Karpas-422 (cell line): ENCODE data around the gene S100A4. TPM values are rescaled to one million over a fixed set of nuclear protein-coding genes. Genes with fewer than 3 reads are reported as not detected.
A peak's percentile ranks its signal among the peaks of the same experiment; 100 is the strongest.
"Not testable (repeated sequence)": the region's sequence is repeated elsewhere in the genome, so short reads cannot be mapped to it uniquely, and the experiment has no call there.

Experiments used
- DNase-seq: peaks from one replicate; pipeline ENCODE4 v3.0.0-alpha.2; 2015
- H2AFZ ChIP-seq: fragments of 200-600 bp; sonication (generic); 2 replicates; pipeline ENCODE4 v1.6.1; 2014; ENCODE audit warnings: antibody characterized with exemption, low read length, mixed read lengths
- H3K27ac ChIP-seq: fragments of 200-600 bp; sonication (generic); 2 replicates; pipeline ENCODE4 v1.5.1; 2014; ENCODE audit warnings: mild to moderate bottlenecking, low read length, moderate library complexity
- H3K27me3 ChIP-seq: fragments of 200-600 bp; sonication (generic); 2 replicates; pipeline ENCODE4 v1.6.1; 2014; ENCODE audit warnings: low read length, mixed read lengths
- H3K36me3 ChIP-seq: fragments of 200-600 bp; sonication (generic); 2 replicates; pipeline ENCODE4 v1.6.1; 2014; ENCODE audit warnings: low read length, mixed read lengths; ENCODE audit not compliant: insufficient read depth
- H3K4me1 ChIP-seq: fragments of 200-600 bp; sonication (generic); 2 replicates; pipeline ENCODE4 v1.6.1; 2014; ENCODE audit warnings: mild to moderate bottlenecking, low read length, mixed read lengths
- H3K4me2 ChIP-seq: fragments of 200-600 bp; sonication (generic); 2 replicates; pipeline ENCODE4 v1.6.1; 2014; ENCODE audit warnings: low read length, low read depth, mild to moderate bottlenecking; ENCODE audit not compliant: poor library complexity, severe bottlenecking
- H3K4me3 ChIP-seq: fragments of 200-600 bp; sonication (generic); 2 replicates; pipeline ENCODE4 v1.5.1; 2014; ENCODE audit warnings: mild to moderate bottlenecking, antibody characterized with exemption, low read length, mixed read lengths
- H3K79me2 ChIP-seq: fragments of 200-600 bp; sonication (generic); 2 replicates; pipeline ENCODE4 v1.6.1; 2014; ENCODE audit warnings: mild to moderate bottlenecking, low read length, mixed read lengths
- H3K9ac ChIP-seq: fragments of 200-600 bp; sonication (generic); 2 replicates; pipeline ENCODE4 v1.6.0; 2014; ENCODE audit warnings: low read length
- H3K9me2 ChIP-seq: fragments of 200-600 bp; sonication (generic), shearing (Covaris generic); replicated peaks from 2 replicates; pipeline ENCODE4 v1.6.0; 2014; ENCODE audit warnings: mild to moderate bottlenecking, low read length, moderate library complexity; ENCODE audit not compliant: insufficient read depth
- H3K9me3 ChIP-seq: fragments of 300-700, 200-600 bp; sonication (generic); 2 replicates; pipeline ENCODE4 v1.6.1; 2014; ENCODE audit warnings: low read length, mixed read lengths
- H4K20me1 ChIP-seq: fragments of 200-600 bp; sonication (generic); 2 replicates; pipeline ENCODE4 v1.6.1; 2014; ENCODE audit warnings: mild to moderate bottlenecking, antibody characterized with exemption, low read length, low read depth; ENCODE audit not compliant: insufficient read depth
- total RNA-seq: library from RNA; depleted of rRNA; stranded (reverse); fragments of >200 nt; shearing (Covaris generic); gene quantifications from 2 replicates; pipeline ENCODE4 v1.2.3, GENCODE V29; 2014; ENCODE audit warnings: low replicate concordance; rRNA removed

The S100A4 gene
- total RNA-seq, result 1.2 TPM in 1 of 2 replicates, not detected in the other

DNA sequence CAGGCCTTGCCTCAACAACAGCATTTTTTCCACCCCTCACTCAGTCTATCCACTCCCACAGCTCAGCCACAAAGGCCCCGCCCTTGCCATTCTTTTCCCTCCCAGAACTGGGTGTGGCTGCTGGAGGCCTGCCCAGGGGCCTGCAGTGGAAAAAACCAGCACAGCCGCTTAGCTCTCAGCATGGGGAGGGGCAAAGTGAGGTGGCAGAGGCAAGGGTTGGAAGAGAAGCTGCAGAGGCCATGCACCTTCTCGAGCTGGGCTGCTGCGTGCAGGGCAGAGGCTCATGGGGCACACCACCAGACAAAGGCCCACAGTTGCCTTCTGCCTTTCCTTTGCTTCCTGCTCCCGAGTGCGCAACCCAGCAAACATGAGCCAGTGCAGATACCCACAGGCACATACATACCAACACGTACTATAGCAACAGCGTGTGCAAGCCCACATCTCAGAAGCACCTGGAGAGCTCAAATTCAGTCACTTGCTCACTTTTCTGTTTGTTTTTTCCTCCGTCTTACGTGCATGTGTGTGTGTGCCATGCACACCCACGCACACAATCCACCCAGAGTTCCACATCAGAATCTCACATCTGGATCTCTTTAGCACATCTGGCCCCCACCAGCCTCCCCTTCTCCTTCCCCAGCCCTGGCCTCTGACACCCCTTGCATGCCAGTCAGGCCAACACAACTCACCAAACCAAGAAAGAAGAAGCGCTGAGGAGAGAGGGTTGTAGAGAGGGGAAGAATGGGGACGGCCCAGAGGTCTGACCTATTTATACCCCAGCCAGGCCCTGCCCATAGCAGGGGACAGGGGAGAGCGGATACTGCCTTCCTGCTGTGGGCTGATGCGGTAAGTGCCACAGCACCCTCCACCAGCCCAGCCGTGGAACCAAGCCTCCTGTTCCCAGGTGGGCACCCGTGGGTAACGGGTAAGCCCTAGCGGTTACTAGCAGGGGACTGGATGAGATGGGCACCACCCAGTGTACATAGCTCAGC, at the start of gene S100A4:
TSS of gene S100A4 (minus strand) at position 740 of the 989 bp plus-strand sequence. CDS start 1,012 bp downstream, outside the sequence.
- Histone ChIP-seq H3K9me2 (no peaks in the 10 kb centered on the region), H3K9ac (no peak within 1 kb of the TSS; the same call in 1 of the 2 replicates), H3K79me2 (no peaks in the 10 kb centered on the region), H3K36me3 (no peaks in the 10 kb centered on the region), H3K27ac (no peak within 1 kb of the TSS), H3K4me3 (no peak within 1 kb of the TSS), H3K4me1 (peaks cover 14% of the 10 kb centered on the region), H3K27me3 (no peaks in the 10 kb centered on the region), H3K4me2 (no peak within 1 kb of the TSS), H2AFZ (0 out of 2 replicates have a peak within 1 kb of the TSS, but pooled peaks have one; percentile 0), H4K20me1 (no peaks in the 10 kb centered on the region), H3K9me3 (no peaks in the 10 kb centered on the region)
- peak; percentile 82 for DNase-seq

GRCh38 chr1:153592748-153593147, 47.1 kb upstream of the S100A4 start:
- no peaks in the 10 kb centered on the region for H3K36me3 ChIP-seq
- H2AFZ ChIP-seq, result peak overlapping the region; percentile 42; the same call in 1 of the 2 replicates
- H3K9me3 ChIP-seq, result no peaks in the 10 kb centered on the region
- H3K4me1 ChIP-seq, result peaks cover 12% of the 10 kb centered on the region
- H3K27ac ChIP-seq, result no peak overlapping the region
- H3K79me2 ChIP-seq, result no peaks in the 10 kb centered on the region
- DNase-seq, result no peak
- H3K9me2 ChIP-seq, result no peaks in the 10 kb centered on the region
- H4K20me1 ChIP-seq, result no peaks in the 10 kb centered on the region
- no peak overlapping the region for H3K9ac ChIP-seq
- H3K4me3 ChIP-seq, result no peak overlapping the region
- H3K4me2 ChIP-seq, result no peak overlapping the region
- H3K27me3 ChIP-seq, result no peaks in the 10 kb centered on the region

DNA sequence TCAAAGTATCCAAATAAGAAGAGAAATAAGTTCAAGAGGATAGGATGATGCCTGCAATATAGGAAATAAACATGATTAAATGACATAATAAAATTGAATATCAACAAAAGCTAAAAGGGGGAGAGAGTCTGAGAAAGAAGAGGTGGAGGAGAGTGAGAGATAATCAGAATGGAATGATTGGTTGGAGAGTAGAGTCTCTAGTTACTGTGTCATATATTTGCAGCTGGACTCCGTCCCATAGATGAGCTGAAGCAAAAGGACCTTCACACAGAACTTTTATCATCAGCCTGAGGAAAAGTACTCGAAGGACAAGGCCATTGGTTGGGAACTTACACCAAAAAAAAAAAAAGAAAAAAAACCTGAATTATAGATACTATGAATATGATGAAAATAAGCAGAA, 42.9 kb upstream of the S100A4 start:
- Histone ChIP-seq H3K27ac (no peak overlapping the region), H3K4me3 (no peak overlapping the region), H2AFZ (no peak overlapping the region), H3K4me2 (no peak overlapping the region), H3K27me3 (no peaks in the 10 kb centered on the region), H3K9me2 (no peaks in the 10 kb centered on the region), H3K4me1 (no peaks in the 10 kb centered on the region), H3K9me3 (no peaks in the 10 kb centered on the region), H3K9ac (no peak overlapping the region), H4K20me1 (no peaks in the 10 kb centered on the region), H3K79me2 (no peaks in the 10 kb centered on the region), H3K36me3 (no peaks in the 10 kb centered on the region)
- DNase-seq, result no peak

DNA sequence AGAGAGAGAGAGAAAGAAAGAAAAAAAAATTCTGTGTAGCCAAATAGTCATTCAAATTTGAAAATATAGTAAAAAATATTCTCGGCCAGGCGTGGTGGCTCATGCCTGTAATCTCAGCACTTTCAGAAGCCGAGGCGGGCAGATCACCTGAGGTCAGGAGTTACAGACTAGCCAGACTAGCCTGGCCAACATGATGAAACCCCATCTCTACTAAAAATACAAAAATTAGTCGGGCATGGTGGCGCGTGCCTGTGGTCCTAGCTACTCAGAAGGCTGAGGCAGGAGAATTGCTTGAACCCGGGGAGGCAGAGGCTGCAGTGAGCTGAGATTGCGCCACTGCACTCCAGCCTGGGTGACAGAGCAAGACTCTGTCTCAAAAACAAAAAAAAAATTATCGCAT, 42.4 kb upstream of the S100A4 start:
- DNase-seq, H3K79me2 ChIP-seq, H3K4me1 ChIP-seq, H3K27ac ChIP-seq, H4K20me1 ChIP-seq, H3K36me3 ChIP-seq, H3K4me3 ChIP-seq, H2AFZ ChIP-seq, H3K27me3 ChIP-seq, H3K9me3 ChIP-seq, H3K9ac ChIP-seq, H3K9me2 ChIP-seq, H3K4me2 ChIP-seq: not testable (repeated sequence)

GRCh38 chr1:153587314-153587713, 41.7 kb upstream of the S100A4 start:
- no peaks in the 10 kb centered on the region for H4K20me1 ChIP-seq
- no peaks in the 10 kb centered on the region for H3K79me2 ChIP-seq
- H3K9me3 ChIP-seq, result no peaks in the 10 kb centered on the region
- H3K4me3 ChIP-seq, result no peak overlapping the region
- no peaks in the 10 kb centered on the region for H3K9me2 ChIP-seq
- H3K27me3 ChIP-seq, result no peaks in the 10 kb centered on the region
- DNase-seq, result no peak
- H3K36me3 ChIP-seq, result no peaks in the 10 kb centered on the region
- H3K27ac ChIP-seq, result no peak overlapping the region
- no peak overlapping the region for H3K9ac ChIP-seq
- 0 out of 2 replicates have a peak overlapping the region, but pooled peaks have one; percentile 13 for H2AFZ ChIP-seq
- H3K4me2 ChIP-seq, result no peak overlapping the region
- no peaks in the 10 kb centered on the region for H3K4me1 ChIP-seq

- no peak for DNase-seq
- Histone ChIP-seq H3K9ac (no peak overlapping the region), H2AFZ (no peak overlapping the region), H3K4me1 (no peaks in the 10 kb centered on the region), H3K9me3 (no peaks in the 10 kb centered on the region), H3K9me2 (no peaks in the 10 kb centered on the region), H3K36me3 (no peaks in the 10 kb centered on the region), H3K4me3 (no peak overlapping the region), H3K4me2 (no peak overlapping the region), H3K27me3 (no peaks in the 10 kb centered on the region), H4K20me1 (no peaks in the 10 kb centered on the region), H3K79me2 (no peaks in the 10 kb centered on the region), H3K27ac (no peak overlapping the region)
These were observed 40.7 kb upstream of the S100A4 start for GRCh38 chr1:153586347-153586746.

DNA sequence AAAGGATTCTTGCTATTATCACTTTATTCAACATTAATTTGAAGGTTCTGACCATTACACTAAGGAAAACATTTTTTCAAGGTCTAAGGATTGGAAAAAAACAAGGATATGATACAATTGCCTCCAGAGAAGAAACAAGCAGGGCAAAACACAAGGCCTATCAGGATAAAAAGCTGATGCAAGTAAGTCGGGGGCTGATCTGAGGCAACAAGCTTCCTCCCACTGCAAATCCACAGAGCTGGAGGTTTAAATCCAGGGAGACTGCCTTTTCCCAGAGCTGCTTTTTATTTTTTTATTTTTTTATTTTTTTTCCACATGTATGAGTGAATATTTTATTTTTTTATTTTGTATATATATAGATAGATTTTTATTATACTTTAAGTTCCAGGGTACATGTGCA, 39.4 kb upstream of the S100A4 start:
- no peaks in the 10 kb centered on the region for H3K9me3 ChIP-seq

GRCh38 chr1:153583976-153584375, 38.4 kb upstream of the S100A4 start:
- no peaks in the 10 kb centered on the region for H3K9me3 ChIP-seq
- DNase-seq, result no peak
- H3K9ac ChIP-seq, result no peak overlapping the region
- no peak overlapping the region for H3K27ac ChIP-seq
- H3K4me1 ChIP-seq, result no peaks in the 10 kb centered on the region
- H2AFZ ChIP-seq, result no peak overlapping the region
- no peak overlapping the region for H3K4me2 ChIP-seq
- H4K20me1 ChIP-seq, result no peaks in the 10 kb centered on the region
- H3K9me2 ChIP-seq, result no peaks in the 10 kb centered on the region
- H3K79me2 ChIP-seq, result no peaks in the 10 kb centered on the region
- H3K36me3 ChIP-seq, result no peaks in the 10 kb centered on the region
- no peaks in the 10 kb centered on the region for H3K27me3 ChIP-seq
- H3K4me3 ChIP-seq, result no peak overlapping the region

More for the DNA sequence above, 39.4 kb upstream of the S100A4 start:
- Histone ChIP-seq H3K4me3 (no peak overlapping the region), H3K27me3 (no peaks in the 10 kb centered on the region), H3K9me2 (no peaks in the 10 kb centered on the region), H3K4me2 (no peak overlapping the region), H3K36me3 (no peaks in the 10 kb centered on the region), H2AFZ (no peak overlapping the region), H4K20me1 (no peaks in the 10 kb centered on the region), H3K79me2 (no peaks in the 10 kb centered on the region), H3K9ac (no peak overlapping the region), H3K4me1 (no peaks in the 10 kb centered on the region), H3K27ac (no peak overlapping the region)
- DNase-seq, result no peak
